Activated CD8-positive, alpha-beta memory T cell treated with anti-CD3 and anti-CD28 coated beads for 1 hour (primary cell): ENCODE results near the gene KCTD16.

Source experiments
- DNase-seq, 2 donors: peaks; one replicate each; pipeline ENCODE4 v3.0.0-alpha.2; 2020; ENCODE audit warnings: low read depth in 1 of 2; ENCODE audit errors: extremely low read depth in 1 of 2

KCTD16 gene

GRCh38 chr5:144504929-144505577 lies 334.4 kb downstream of the KCTD16 start:
- DNase-seq: no peak

DNA sequence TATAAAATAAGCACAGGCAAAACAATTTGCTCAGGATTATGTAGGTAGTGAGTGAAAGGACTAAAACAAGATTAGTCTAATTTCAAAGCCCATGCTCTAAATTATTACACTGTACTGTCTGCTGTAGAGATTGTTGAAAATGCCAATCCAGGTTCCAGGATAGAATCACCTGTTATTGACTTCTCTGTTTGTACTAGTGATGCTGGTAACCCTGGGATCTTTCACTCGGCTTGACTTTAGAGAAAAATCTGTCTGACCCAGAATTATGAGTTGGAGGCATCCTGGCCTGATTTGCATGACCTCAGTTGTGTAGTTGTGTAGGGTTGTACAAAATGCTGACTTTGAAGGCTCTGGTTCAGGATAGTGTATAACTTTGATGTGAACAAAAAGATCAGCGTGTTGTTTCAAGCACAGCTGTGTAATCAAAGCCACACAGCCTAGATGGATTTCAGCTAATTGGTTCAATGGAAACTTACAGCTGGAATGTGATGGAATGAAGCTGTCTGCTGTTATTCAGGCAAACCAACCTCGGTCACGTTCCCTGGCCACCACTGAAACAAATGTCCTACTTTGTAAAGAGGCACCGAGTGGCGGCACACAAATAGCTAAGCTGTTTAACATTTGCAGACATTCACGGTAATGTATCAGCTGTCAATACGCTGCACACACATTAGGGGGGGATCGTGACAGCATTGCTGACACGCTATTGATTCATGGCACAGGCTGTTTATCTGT lies 340.3 kb downstream of the KCTD16 start:
- DNase-seq: no peak

DNA sequence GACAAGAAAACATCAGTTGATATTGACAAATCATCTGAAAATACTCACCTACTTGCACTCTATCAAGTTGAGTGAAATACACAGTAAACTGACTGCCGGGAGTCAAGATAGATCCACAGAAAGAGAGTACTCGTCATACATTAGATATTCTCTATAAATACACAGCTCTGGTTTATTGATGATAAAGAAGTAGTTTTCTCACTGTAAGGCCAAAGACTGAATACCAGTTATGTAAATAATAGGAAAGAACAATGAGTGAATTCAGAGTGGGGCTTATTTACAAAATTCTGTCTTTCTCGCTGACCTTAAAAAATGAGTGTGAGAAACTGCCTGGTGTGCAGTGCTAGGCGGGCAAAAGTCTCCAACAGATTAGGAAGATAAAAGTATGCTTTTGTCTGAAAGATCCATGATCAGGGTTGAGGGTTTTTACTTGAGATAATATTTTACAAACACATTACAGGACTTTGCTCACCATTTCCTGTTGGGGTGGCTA lies 341.0 kb downstream of the KCTD16 start:
- no peak for DNase-seq

- no peak for DNase-seq
These were observed 352.0 kb downstream of the KCTD16 start for GRCh38 chr5:144522698-144523097.

DNA sequence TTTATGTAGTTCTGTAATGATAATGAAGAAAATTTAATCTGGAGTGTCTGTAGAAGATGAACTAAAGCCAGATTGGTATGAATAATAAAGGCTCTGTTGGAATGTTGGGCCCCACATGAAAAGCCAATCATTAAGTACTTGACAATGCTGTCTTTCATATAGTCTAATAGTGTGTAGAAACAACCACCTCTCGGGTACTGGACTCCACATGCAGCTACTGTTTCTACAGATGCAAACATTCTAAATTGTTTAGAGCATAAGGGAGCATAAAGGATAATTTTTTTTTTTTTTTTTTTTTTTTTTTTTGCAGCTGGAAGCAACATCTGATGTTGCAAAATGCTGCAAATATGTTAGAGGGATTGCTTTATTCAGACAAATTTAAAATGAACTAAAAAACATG lies 354.3 kb downstream of the KCTD16 start:
- no peak for DNase-seq

GRCh38 chr5:144531188-144531587 lies 360.5 kb downstream of the KCTD16 start:
- DNase-seq: no peak
